T-helper 2 cell treated with Interferon-gamma antibody and Interleukin-4, amounts not matched to agents 100 ng/mL and 5 ng/mL, for 36 hours (primary cell): ENCODE data around the gene PROK1. TPM values are rescaled to one million over a fixed set of nuclear protein-coding genes. Genes with fewer than 3 reads are reported as not detected.

Experiments used
- intact Hi-C: fragments of 100-400 bp; cut with micrococcal nuclease; formaldehyde crosslinking; loops from one replicate; pipeline ENCODE4 v1.15.1; 2023
- total RNA-seq: library from RNA; stranded (reverse); gene quantifications from 2 replicates; pipeline ENCODE4 v1.2.3, GENCODE V29; 2022

The PROK1 gene
- total RNA-seq, 1 donor from 2014 or later: not detected

- intact Hi-C loops: loop anchor here (10.0 kb wide), 1 partner anchor 130 kb away; the partner anchor contains the start of gene RBM15
These were observed 13.4 kb downstream of the PROK1 start for GRCh38 chr1:110464340-110464739.

GRCh38 chr1:110465038-110465813 lies 14.3 kb downstream of the PROK1 start:
- intact Hi-C loops: loop anchor here (10.0 kb wide), 1 partner anchor 130 kb away; the partner anchor contains the start of gene RBM15

- intact Hi-C loops: loop anchor here (10.0 kb wide), 1 partner anchor 131 kb away; the partner anchor contains the start of gene RBM15
These were observed 14.9 kb downstream of the PROK1 start for GRCh38 chr1:110465814-110466380.

- intact Hi-C loops: loop anchor here (10.0 kb wide), 1 partner anchor 132 kb away; the partner anchor contains the start of gene RBM15
These were observed 15.8 kb downstream of the PROK1 start for GRCh38 chr1:110466646-110467280.

- intact Hi-C loops: no loop called here
These were observed 20.2 kb downstream of the PROK1 start for GRCh38 chr1:110471131-110471530.

GRCh38 chr1:110472546-110472945 lies 21.6 kb downstream of the PROK1 start:
- intact Hi-C loops: no loop called here

GRCh38 chr1:110474444-110474843 lies 23.5 kb downstream of the PROK1 start:
- intact Hi-C loops: no loop called here

DNA sequence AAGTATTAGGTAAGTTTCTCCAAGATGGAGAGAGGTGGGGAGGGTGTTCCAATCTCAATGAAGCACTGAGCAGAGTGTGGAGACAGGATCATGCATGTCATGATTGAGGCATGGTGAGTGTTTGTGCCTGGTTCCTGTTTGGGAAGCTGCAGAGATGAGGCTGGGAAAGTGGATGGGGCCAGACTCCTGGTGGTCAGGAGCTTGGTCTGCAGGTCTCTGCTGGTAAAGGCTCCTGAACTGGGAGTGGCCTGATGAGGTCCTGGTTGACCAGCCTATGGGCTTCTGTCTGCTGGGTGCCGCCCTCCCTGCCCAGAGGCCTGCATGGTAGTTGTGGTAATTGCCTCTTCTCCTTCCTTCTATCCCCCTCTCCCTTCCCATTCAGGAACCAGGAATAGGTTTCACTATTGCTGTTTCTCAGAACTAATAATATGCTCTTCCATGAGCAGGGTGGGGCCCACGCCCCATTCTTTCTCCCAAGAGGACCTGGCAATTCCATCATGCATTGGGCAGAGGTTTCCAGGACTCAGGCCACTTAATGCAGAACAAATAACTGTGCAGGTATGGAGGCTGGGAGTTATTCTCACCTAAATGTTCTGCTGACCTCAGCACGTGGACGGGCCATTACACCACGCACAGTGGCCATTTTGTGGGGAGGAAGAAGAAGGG lies 24.5 kb downstream of the PROK1 start:
- intact Hi-C loops: no loop called here

DNA sequence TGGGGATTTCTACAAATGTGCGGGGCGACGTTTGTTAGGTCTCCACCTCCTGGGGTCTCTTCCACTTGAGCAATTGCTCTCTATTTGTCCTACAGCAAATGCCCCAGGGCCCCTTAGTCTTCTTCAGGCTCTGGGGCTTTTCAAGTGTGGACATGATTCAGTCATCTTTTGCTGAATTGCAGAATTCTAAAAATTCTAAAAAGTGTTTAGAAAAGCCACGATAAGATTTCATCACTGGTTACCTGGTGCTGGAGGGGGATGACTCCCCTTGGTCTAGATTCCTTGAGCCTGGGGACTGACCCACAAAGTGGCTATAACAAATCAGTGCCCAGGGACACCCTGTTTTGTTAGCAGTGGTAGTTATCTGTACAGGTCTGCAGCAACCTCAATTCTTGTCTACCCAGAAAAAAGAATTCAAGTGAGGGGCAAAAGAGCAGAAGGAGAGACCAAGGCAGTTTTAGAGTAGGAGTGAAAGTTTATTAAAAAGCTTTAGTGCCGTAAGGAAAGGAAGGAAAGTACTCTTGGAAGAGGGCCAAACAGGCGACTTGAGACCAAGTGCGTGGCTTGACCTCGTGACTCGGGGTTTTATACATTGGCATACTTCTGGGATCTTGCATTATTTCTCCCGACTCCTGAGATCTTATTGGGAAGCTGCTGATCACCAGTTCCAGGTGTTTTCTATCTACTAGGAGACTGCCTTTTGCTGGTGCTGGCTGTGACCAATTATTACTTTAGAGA lies 25.2 kb downstream of the PROK1 start:
- intact Hi-C loops: no loop called here

DNA sequence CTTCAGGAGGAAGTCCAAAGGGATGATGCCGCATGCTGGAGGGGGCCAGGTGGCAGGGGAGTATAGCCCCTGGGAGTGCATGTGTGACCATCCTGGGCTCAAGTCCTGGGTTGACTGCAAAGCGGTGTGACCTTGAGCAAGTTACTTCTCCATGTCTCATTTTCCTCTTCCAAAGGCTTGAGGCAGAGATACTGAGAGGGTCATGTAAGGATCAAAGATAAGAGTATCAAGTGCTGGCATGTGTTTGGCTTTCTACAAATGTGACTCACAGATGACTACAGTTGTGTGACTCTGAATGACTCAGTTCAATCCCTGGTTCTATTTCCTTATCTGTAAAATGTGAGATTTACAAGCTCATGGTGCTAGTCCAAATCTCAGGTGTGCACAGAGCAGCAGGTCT lies 26.1 kb downstream of the PROK1 start:
- intact Hi-C loops: no loop called here

GRCh38 chr1:110477445-110477957 lies 26.6 kb downstream of the PROK1 start:
- intact Hi-C loops: no loop called here

DNA sequence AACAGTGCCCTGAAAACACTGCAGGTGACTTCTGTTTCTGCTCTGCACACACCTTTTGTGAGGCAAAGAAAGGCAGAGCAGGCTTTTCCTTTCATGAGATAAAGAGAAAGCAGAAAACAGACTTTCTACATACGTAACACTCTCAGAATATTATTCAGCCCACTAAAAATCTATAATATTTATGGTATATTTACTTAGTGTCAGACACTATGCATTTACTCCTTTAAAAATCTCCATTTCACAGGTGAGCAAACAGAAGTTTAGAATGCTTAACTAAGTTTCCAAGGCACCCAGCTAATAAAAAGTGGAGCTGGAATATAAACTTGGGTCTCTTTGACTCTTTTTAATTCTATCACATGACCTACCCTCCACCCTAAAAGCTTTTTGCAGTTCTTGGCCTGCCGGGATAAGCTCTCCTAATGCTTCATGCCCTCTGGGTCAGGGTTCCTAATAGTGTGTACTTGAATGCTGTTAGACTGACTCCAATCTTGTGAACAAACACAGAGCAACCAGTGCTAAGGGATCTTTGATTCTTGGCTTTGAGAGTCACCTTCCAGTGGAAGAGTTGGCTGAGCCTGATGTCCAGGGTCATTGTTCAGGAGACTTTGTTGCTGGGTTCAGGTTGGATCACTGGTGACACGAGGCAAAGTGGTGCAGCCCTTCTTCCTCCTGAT lies 27.2 kb downstream of the PROK1 start:
- intact Hi-C loops: no loop called here

DNA sequence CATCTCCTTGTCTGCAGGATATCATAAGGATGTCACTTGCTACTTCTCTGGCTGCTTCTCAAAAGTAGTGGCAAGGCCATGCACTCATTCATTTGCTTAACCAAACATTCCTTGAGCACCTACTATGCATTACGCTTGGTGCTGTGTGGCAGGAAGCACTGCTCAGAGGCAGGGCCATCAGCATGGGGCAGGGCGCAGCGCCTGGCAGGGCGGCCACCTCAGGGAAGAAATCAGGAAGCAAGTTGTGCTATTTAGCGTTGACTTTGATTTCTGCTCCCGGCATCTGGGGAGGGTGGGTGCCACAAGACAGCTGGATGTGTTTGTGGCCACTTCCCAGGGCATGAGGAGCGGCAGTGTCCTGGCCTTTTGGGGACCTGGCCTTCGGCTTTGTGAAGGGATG lies 27.9 kb downstream of the PROK1 start:
- intact Hi-C loops: no loop called here

- intact Hi-C loops: no loop called here
These were observed 29.6 kb downstream of the PROK1 start for GRCh38 chr1:110480356-110481096.

GRCh38 chr1:110481968-110482623 lies 31.1 kb downstream of the PROK1 start:
- intact Hi-C loops: no loop called here

DNA sequence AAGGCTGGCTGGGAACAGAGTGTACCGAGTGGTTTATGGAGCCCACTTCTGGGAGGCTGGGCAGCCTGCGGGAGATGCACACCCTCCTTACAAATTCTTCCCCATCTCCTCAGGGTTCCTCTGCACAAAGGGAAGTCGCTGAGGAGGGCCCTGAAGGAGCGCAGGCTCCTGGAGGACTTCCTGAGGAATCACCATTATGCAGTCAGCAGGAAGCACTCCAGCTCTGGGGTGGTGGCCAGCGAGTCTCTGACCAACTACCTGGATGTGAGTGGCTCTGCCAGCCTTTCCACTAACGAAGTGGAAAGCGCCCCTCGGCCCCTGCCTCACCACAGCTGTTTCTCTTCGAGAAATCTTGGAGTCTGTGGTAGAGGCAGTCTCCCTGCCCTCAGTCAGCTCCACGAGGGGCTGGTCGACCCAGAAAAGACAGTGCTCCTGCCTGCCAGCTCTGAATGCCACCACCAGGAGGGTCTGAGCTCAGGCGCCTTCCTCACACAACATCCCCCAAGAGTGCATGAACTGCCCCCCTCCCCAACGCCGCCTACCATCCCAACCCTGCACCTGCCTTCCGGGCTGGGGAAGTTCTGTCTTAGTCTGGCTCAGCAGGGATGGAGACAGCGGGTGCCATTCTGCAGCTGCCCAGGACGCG lies 31.8 kb downstream of the PROK1 start:
- intact Hi-C loops: no loop called here

- intact Hi-C loops: no loop called here
These were observed 32.3 kb downstream of the PROK1 start for GRCh38 chr1:110483308-110483685.

GRCh38 chr1:110484801-110485200 lies 33.9 kb downstream of the PROK1 start:
- intact Hi-C loops: no loop called here

DNA sequence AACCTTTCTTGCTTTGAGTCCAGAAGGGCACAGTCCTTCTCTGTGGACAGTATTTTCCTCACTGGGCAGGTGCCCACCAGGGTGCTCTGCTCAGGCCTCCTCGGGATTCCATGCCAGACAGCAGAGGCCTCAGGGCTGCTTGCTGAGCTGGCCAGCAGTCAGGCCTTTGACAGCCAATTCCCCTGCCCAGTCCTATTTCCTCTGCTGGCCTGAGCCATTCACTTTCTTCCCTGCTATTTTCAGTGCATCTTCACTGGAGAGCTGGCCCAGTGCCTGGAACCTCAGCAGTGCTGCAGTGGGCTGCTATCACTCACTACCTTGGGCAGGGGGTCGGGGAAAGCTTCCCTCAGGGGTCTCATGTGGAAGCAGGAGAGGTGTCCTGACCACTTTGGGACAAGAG lies 34.8 kb downstream of the PROK1 start:
- intact Hi-C loops: no loop called here
